K562 (cell line): ENCODE data around the gene USP37. TPM values are rescaled to one million over a fixed set of nuclear protein-coding genes. Genes with fewer than 3 reads are reported as not detected.

ENCODE experiments used
- DACH1 ChIP-seq: fragments of 450-650 bp; IDR thresholded peaks from 2 replicates; pipeline ENCODE4 v1.6.1; 2018; ENCODE audit not compliant: partially characterized antibody
- HDAC1 ChIP-seq, 2 experiments: fragments of 450-650 bp; IDR thresholded peaks; 2 replicates each; pipeline ENCODE4 v1.6.1; 2016 to 2017; ENCODE audit warnings: inconsistent platforms in 1 of 2, mild to moderate bottlenecking in 1 of 2, moderate library complexity in 1 of 2
- NR2C2 ChIP-seq, 2 experiments: fragments of 200-800 bp in 1 of 2; sonication (Bioruptor generic) in 1 of 2; sonication (generic) in 1 of 2; formaldehyde crosslinking in 1 of 2; IDR thresholded peaks; 2 replicates each; pipeline versions ENCODE4 v1.6.1 to v1.8.0; 2016 to 2022; ENCODE audit warnings: mild to moderate bottlenecking in 1 of 2, missing compliant biosample characterization in 1 of 2, missing genetic modification characterization in 1 of 2, missing genetic modification reagents in 1 of 2
- TAL1 ChIP-seq: fragments of 450-650 bp; IDR thresholded peaks from 2 replicates; pipeline ENCODE4 v1.6.1; 2016; ENCODE audit warnings: mild to moderate bottlenecking
- ZBTB40 ChIP-seq, 2 experiments: fragments of 450-650 bp in 1 of 2; sonication (generic) in 1 of 2; formaldehyde crosslinking in 1 of 2; IDR thresholded peaks; 2 replicates each; pipeline versions ENCODE4 v1.7.1 to v1.9.0; 2016 to 2022; ENCODE audit warnings: inconsistent platforms in 1 of 2, mild to moderate bottlenecking in 1 of 2, missing genetic modification reagents in 1 of 2
- ZNF140 ChIP-seq: fragments of 250-450 bp; sonication (Bioruptor Pico); IDR thresholded peaks from 2 replicates; pipeline ENCODE4 v1.8.0; 2021; ENCODE audit warnings: moderate library complexity, mild to moderate bottlenecking, inconsistent platforms
- ZZZ3 ChIP-seq: fragments of 450-650 bp; IDR thresholded peaks from 2 replicates; pipeline ENCODE4 v1.6.1; 2016; ENCODE audit warnings: antibody characterized with exemption, mild to moderate bottlenecking, moderate library complexity
- polyA plus RNA-seq, 8 experiments: library from polyadenylated mRNA; depleted of rRNA in 4 of 8; stranded (reverse) in 5 of 8; unstranded in 3 of 8; fragments of >200 nt; fragmentation: Nextera tagmentation in 2 of 8; fragmentation: Illumina TruSeq in 1 of 8; extraction: Ambion mirVana in 2 of 8; extraction: Trizol in 1 of 8; gene quantifications; 2 replicates each; pipeline versions ENCODE4 v1.2.1 to v1.2.3, GENCODE V29; 2011 to 2014; ENCODE audit warnings: inconsistent platforms in 1 of 8, missing spikeins in 1 of 8
- total RNA-seq, 7 experiments: library from RNA; depleted of rRNA in 6 of 7; stranded (reverse); fragments of >200 nt in 6 of 7; fragmentation: Illumina TruSeq in 2 of 7; extraction: Trizol in 2 of 7; gene quantifications; 2 replicates each; pipeline versions ENCODE4 v1.2.1 to v1.2.3, GENCODE V29; 2011 to 2021; ENCODE audit warnings: low replicate concordance in 1 of 7
- TF ChIP-seq, protein P1 (sequence below), 2 experiments: IDR thresholded peaks in 1 of 2; conservative IDR thresholded peaks in 1 of 2; 2 replicates each; pipeline ENCODE4 v1.6.1; 2016; ENCODE audit warnings: low read depth in 2 of 2, mild to moderate bottlenecking in 1 of 2, missing compliant biosample characterization in 1 of 2, missing genetic modification characterization in 1 of 2, moderate library complexity in 1 of 2
- TF ChIP-seq, protein P2 (sequence below): sonication (generic); formaldehyde crosslinking; IDR thresholded peaks from 2 replicates; pipeline ENCODE4 v1.8.1; 2023; ENCODE audit warnings: mild to moderate bottlenecking, missing genetic modification reagents, moderate library complexity
- TF ChIP-seq, protein P3 (sequence below): sonication (generic); formaldehyde crosslinking; IDR thresholded peaks from 2 replicates; pipeline ENCODE4 v1.8.0; 2022; ENCODE audit warnings: missing genetic modification reagents, mild to moderate bottlenecking, borderline replicate concordance

The USP37 gene
- total and polyA plus RNA-seq, 9 of the 15 experiments (the other 6 are each of a cell fraction or from before 2014, with no cell fraction given), result 2.0 to 14.2 (median 8.5) TPM

DNA sequence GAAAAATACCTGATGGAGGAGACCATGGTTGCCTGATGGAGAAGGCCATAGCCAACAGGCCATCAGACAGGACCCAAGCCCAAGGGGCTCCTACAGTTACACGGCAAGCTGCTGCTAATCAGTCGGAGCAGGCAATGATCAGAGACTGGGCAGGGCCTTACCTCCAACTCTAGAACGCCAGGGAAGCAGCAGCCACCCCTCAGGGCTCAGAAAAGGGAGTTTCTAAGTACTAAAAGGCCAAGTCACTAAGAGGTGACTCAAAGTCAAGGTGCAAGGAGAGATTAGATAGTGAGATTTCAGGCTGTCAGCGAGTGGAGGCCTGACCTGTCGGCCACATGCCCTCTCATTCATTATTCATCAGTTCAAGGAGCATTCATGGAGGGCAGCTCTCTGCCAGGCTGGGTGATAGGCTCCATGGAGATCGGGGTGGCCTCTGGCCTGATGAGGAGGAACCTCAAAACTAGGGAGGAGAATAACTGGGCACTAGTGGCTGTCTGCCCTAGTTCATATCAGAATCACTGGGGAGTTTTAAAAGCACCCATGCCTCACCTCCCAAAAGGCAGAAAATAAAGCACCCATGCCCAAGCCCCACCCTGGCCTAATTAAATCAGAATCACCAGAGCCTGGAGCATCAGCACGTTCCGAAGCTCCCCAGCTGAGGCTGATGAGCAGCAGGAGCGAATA lies 145.6 kb downstream of the USP37 start (continued):
- TF ChIP-seq ZBTB40 (IDR thresholded peaks at IDR 0.05) (no peak), ZBTB40 (CRISPR knock-in tag; IDR thresholded peaks at IDR 0.05) (no peak), TAL1 (peak; percentile 89), ZZZ3 (no peak), HDAC1 (IDR thresholded peaks at IDR 0.05) (peak in 1 of 2 experiments; percentile 56; a peak in 1 of 4 replicates), NR2C2 (CRISPR knock-in tag; IDR thresholded peaks at IDR 0.05) (no peak), NR2C2 (tag; IDR thresholded peaks at IDR 0.05) (peak; percentile 57; the same call in 1 of the 2 replicates), DACH1 (peak; percentile 19), ZNF140 (no peak)
- TF ChIP-seq, protein P1, sequence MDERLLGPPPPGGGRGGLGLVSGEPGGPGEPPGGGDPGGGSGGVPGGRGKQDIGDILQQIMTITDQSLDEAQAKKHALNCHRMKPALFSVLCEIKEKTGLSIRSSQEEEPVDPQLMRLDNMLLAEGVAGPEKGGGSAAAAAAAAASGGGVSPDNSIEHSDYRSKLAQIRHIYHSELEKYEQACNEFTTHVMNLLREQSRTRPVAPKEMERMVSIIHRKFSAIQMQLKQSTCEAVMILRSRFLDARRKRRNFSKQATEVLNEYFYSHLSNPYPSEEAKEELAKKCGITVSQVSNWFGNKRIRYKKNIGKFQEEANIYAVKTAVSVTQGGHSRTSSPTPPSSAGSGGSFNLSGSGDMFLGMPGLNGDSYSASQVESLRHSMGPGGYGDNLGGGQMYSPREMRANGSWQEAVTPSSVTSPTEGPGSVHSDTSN (CRISPR knock-in tag; IDR thresholded peaks at IDR 0.05; ENCODE audit: low read depth), result 0 out of 2 replicates have a peak, but pooled peaks have one; percentile 5
- TF ChIP-seq, protein P1 (tag; conservative IDR thresholded peaks at IDR 0.05; ENCODE audit: low read depth), result peak; percentile 73
- TF ChIP-seq, protein P2, sequence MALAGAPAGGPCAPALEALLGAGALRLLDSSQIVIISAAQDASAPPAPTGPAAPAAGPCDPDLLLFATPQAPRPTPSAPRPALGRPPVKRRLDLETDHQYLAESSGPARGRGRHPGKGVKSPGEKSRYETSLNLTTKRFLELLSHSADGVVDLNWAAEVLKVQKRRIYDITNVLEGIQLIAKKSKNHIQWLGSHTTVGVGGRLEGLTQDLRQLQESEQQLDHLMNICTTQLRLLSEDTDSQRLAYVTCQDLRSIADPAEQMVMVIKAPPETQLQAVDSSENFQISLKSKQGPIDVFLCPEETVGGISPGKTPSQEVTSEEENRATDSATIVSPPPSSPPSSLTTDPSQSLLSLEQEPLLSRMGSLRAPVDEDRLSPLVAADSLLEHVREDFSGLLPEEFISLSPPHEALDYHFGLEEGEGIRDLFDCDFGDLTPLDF (CRISPR knock-in tag), result no peak
- TF ChIP-seq, protein P3, sequence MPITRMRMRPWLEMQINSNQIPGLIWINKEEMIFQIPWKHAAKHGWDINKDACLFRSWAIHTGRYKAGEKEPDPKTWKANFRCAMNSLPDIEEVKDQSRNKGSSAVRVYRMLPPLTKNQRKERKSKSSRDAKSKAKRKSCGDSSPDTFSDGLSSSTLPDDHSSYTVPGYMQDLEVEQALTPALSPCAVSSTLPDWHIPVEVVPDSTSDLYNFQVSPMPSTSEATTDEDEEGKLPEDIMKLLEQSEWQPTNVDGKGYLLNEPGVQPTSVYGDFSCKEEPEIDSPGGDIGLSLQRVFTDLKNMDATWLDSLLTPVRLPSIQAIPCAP (CRISPR knock-in tag), result no peak
